ENCODE data around the gene NUDT14. TPM values are rescaled to one million over a fixed set of nuclear protein-coding genes. Genes with fewer than 3 reads are reported as not detected.

The NUDT14 gene
- total and polyA plus RNA-seq, 12 donors = 15.1 to 33.9 (median 29.6) TPM

- no peaks in the 10 kb centered on the region for H3K27me3 ChIP-seq
- no peak for ATAC-seq
- H3K27ac ChIP-seq = no peak overlapping the region
- WGBS, 2 donors = 86 to 90% methylated on average over 59 to 62 of the region's 62 CpGs
- DNase-seq = peak in 1 of 2 donors; percentile 11
- peaks cover 0 to 78% (median 15%) of the 10 kb centered on the region in 9 donors for H3K36me3 ChIP-seq
- no peaks in the 10 kb centered on the region for H3K9me3 ChIP-seq
- TF ChIP-seq CTCF (IDR thresholded peaks at IDR 0.05) = no peak
- no peak overlapping the region for H3K4me3 ChIP-seq
- peaks cover 8 to 16% (median 12%) of the 10 kb centered on the region in 9 donors for H3K4me1 ChIP-seq
- intact Hi-C loops (cut with DNase I) = no loop called here
Measured at GRCh38 chr14:105147671-105148603, 33.2 kb downstream of the NUDT14 start.

- Histone ChIP-seq H3K27ac (no peak overlapping the region), H3K4me1 (peaks cover 0 to 7% (median 4%) of the 10 kb centered on the region in 9 donors), H3K27me3 (no peaks in the 10 kb centered on the region), H3K9me3 (no peaks in the 10 kb centered on the region), H3K4me3 (no peak overlapping the region), H3K36me3 (peaks cover 0 to 86% (median 17%) of the 10 kb centered on the region in 9 donors)
- ATAC-seq = no peak
- no peak for TF ChIP-seq CTCF (IDR thresholded peaks at IDR 0.05)
- intact Hi-C loops (cut with DNase I) = no loop called here
- DNase-seq = peak in 1 of 2 donors; percentile 7
- 89 to 90% methylated on average over 22 of the region's 22 CpGs for WGBS, 2 donors
Measured at GRCh38 chr14:105146976-105147635, 34.0 kb downstream of the NUDT14 start.

- intact Hi-C loops (cut with DNase I) = no loop called here
- Histone ChIP-seq H3K9me3 (no peaks in the 10 kb centered on the region), H3K4me3 (no peak overlapping the region), H3K36me3 (peaks cover 0 to 86% (median 17%) of the 10 kb centered on the region in 9 donors), H3K4me1 (peaks cover 0 to under 1% (median 0%) of the 10 kb centered on the region in 9 donors), H3K27me3 (no peaks in the 10 kb centered on the region), H3K27ac (no peak overlapping the region)
- TF ChIP-seq CTCF (IDR thresholded peaks at IDR 0.05) = no peak
- ATAC-seq = no peak
- peak in 1 of 2 donors; percentile 11 for DNase-seq
- 92% methylated on average over 40 of the region's 40 CpGs for WGBS, 2 donors
Measured at GRCh38 chr14:105146181-105146975, 34.7 kb downstream of the NUDT14 start.
